GM18520 (cell line): ENCODE results near the gene SRGAP2C.
"Not testable (repeated sequence)": the region's sequence is repeated elsewhere in the genome, so short reads cannot be mapped to it uniquely, and the experiment has no call there.

Experiments
- ATAC-seq: cut with Tn5 transposase; IDR thresholded peaks from one replicate; pipeline ENCODE4 v1.9.1; 2021; ENCODE audit not compliant: unreplicated experiment

Gene SRGAP2C

DNA sequence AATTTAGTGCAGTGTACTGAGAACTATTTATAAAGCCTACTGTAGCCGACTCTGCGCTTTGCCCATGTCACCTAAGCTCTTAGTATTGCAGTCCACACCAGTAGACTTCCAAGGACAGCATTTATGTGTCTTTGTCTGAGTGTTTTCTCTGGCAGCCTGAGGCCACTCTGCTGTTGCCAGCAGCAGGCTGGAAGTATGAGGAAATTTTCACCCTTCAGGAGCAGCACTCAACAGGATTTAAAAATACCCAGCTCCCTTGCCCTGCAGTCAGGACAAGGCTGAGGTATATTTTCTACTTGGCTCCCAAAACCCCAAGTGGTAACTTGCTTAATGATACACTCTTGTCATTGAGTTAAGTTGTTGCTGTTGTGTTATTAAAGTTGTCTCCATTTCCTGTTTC is 230.1 kb downstream of the SRGAP2C start:
- ATAC-seq, result no peak

- no peak for ATAC-seq
These were observed 232.6 kb downstream of the SRGAP2C start for GRCh38 chr1:121417325-121417923.

GRCh38 chr1:121418369-121419049 is 233.7 kb downstream of the SRGAP2C start:
- ATAC-seq, result no peak

- ATAC-seq, result not testable (repeated sequence)
These were observed 234.4 kb downstream of the SRGAP2C start for GRCh38 chr1:121419050-121419615.

GRCh38 chr1:121421490-121421889 is 236.7 kb downstream of the SRGAP2C start:
- ATAC-seq, result not testable (repeated sequence)

GRCh38 chr1:121423956-121424355 is 239.2 kb downstream of the SRGAP2C start:
- not testable (repeated sequence) for ATAC-seq

GRCh38 chr1:121433517-121433916 is 248.7 kb downstream of the SRGAP2C start:
- ATAC-seq, result not testable (repeated sequence)

GRCh38 chr1:121438862-121439261 is 254.1 kb downstream of the SRGAP2C start:
- ATAC-seq, result not testable (repeated sequence)

DNA sequence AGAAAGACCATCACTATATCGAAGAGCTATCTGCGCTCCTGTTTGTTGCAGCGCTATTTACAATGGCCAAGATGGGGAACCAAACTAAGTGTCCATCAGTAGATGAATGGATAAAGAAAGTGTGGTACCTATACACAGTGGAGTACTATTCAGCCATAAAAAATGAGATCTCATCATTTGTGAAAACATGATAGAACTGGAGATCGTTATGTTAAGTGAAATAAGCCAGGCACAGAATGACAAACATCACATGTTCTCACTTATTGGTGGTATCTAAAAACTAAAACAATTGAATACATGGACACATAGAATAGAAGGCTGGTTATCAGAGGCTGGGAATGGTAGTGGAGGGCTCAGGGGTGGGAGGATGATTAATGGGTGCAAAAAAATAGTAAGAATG is 256.2 kb downstream of the SRGAP2C start:
- ATAC-seq, result no peak
